ENCODE results near the gene ELAVL2.

DNA sequence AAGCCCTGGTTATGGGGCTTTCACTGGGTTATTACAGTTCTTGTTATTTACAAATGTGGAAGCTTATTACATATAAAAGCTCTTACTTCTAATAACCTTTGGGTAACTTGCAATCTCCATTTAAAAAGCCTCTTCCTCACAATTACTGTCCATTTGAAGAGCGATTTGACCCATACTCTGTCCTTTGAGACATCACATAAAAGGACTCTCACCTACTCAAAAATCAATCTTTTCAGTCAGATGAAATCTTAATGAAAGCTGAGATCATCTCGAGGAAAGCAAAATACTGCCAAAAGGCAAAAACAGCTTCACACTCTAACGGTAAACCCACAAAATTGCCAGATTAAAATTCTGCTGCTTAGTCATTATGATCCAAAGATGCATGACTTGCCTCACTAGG is 29.8 kb downstream of the ELAVL2 start:
- TF ChIP-seq, protein P1, sequence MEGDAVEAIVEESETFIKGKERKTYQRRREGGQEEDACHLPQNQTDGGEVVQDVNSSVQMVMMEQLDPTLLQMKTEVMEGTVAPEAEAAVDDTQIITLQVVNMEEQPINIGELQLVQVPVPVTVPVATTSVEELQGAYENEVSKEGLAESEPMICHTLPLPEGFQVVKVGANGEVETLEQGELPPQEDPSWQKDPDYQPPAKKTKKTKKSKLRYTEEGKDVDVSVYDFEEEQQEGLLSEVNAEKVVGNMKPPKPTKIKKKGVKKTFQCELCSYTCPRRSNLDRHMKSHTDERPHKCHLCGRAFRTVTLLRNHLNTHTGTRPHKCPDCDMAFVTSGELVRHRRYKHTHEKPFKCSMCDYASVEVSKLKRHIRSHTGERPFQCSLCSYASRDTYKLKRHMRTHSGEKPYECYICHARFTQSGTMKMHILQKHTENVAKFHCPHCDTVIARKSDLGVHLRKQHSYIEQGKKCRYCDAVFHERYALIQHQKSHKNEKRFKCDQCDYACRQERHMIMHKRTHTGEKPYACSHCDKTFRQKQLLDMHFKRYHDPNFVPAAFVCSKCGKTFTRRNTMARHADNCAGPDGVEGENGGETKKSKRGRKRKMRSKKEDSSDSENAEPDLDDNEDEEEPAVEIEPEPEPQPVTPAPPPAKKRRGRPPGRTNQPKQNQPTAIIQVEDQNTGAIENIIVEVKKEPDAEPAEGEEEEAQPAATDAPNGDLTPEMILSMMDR (conservative IDR thresholded peaks at IDR 0.05) = no peak
- TF ChIP-seq EZH2 (IDR thresholded peaks at IDR 0.05; ENCODE audit: low read depth) = no peak
